PC-9 (cell line): ENCODE results near the gene TEP1.

ENCODE experiments used
- CTCF ChIP-seq: fragments of 200-600 bp; sonication (generic); conservative IDR thresholded peaks from 2 replicates; pipeline ENCODE4 v1.6.1; 2017; ENCODE audit warnings: mixed run types, antibody characterized with exemption, mild to moderate bottlenecking, moderate library complexity
- EZH2 ChIP-seq: fragments of 200-600 bp; sonication (generic); IDR thresholded peaks from 2 replicates; pipeline ENCODE4 v1.8.0; 2017; ENCODE audit warnings: antibody characterized with exemption, low read depth

GRCh38 chr14:20434701-20435581 is 21.6 kb upstream of the TEP1 start:
- TF ChIP-seq CTCF: no peak
- no peak for TF ChIP-seq EZH2
